WTC11 (cell line): Measurements from ENCODE around the gene SETMAR. TPM values are rescaled to one million over a fixed set of nuclear protein-coding genes. Genes with fewer than 3 reads are reported as not detected.

Source experiments
- ATAC-seq: fragments of 200-7000 bp; cut with Tn5 transposase; 2 replicates; pipeline ENCODE4 v1.10.0; 2021; ENCODE audit warnings: mild to moderate bottlenecking, moderate library complexity
- CTCF ChIA-PET: fragments of 300-600 bp; sonication (Branson Sonifier 250); formaldehyde crosslinking; loops from one replicate; lab custom pipeline; 2021; ENCODE audit warnings: antibody characterized with exemption; lab: Charles Lee
- POLR2A ChIA-PET: fragments of 350-600 bp; sonication (Branson Sonifier 250); formaldehyde crosslinking; loops from one replicate; lab custom pipeline; 2021; ENCODE audit warnings: antibody characterized with exemption; lab: Charles Lee
- DNase-seq: peaks from one replicate; pipeline ENCODE4 v3.0.0; 2021; ENCODE audit warnings: low spot score
- H3K27ac Mint-ChIP-seq: 2 replicates; pipeline ENCODE4 v1.8.0; 2021; ENCODE audit warnings: mixed read lengths
- H3K27me3 Mint-ChIP-seq: 2 replicates; pipeline ENCODE4 v1.8.0; 2021; ENCODE audit warnings: low read depth, mild to moderate bottlenecking, moderate library complexity, mixed read lengths
- H3K36me3 Mint-ChIP-seq: 2 replicates; pipeline ENCODE4 v1.8.0; 2021; ENCODE audit warnings: mixed read lengths
- H3K4me1 Mint-ChIP-seq: 2 replicates; pipeline ENCODE4 v1.8.0; 2022; ENCODE audit warnings: mixed read lengths
- H3K4me3 Mint-ChIP-seq: 2 replicates; pipeline ENCODE4 v1.8.0; 2021; ENCODE audit warnings: mild to moderate bottlenecking, moderate library complexity, mixed read lengths
- H3K9me3 Mint-ChIP-seq: 2 replicates; pipeline ENCODE4 v1.8.0; 2021; ENCODE audit warnings: mixed read lengths
- CREB1 ChIP-seq: sonication (generic); formaldehyde crosslinking; IDR thresholded peaks from 2 replicates; pipeline ENCODE4 v1.8.0; 2023; ENCODE audit warnings: mild to moderate bottlenecking, missing genetic modification reagents
- CREM ChIP-seq: sonication (generic); formaldehyde crosslinking; IDR thresholded peaks from 2 replicates; pipeline ENCODE4 v1.8.1; 2022; ENCODE audit warnings: mild to moderate bottlenecking, missing genetic modification reagents, moderate library complexity
- FOXJ3 ChIP-seq: sonication (generic); formaldehyde crosslinking; IDR thresholded peaks from 2 replicates; pipeline ENCODE4 v1.9.0; 2021; ENCODE audit warnings: missing genetic modification reagents, mild to moderate bottlenecking, borderline replicate concordance
- FOXP1 ChIP-seq: sonication (generic); formaldehyde crosslinking; IDR thresholded peaks from 2 replicates; pipeline ENCODE4 v1.8.0; 2022; ENCODE audit warnings: missing genetic modification reagents, mild to moderate bottlenecking, moderate library complexity, borderline replicate concordance
- KAT7 ChIP-seq: sonication (generic); formaldehyde crosslinking; IDR thresholded peaks from 2 replicates; pipeline ENCODE4 v1.8.1; 2023; ENCODE audit warnings: missing genetic modification reagents, mild to moderate bottlenecking, borderline replicate concordance
- MYBL2 ChIP-seq: sonication (generic); formaldehyde crosslinking; IDR thresholded peaks from 2 replicates; pipeline ENCODE4 v1.8.1; 2023; ENCODE audit warnings: mild to moderate bottlenecking, moderate library complexity, missing genetic modification reagents
- NR3C1 ChIP-seq: sonication (generic); formaldehyde crosslinking; conservative IDR thresholded peaks from 2 replicates; pipeline ENCODE4 v1.8.1; 2023; ENCODE audit warnings: low read depth, mild to moderate bottlenecking, missing genetic modification reagents
- total RNA-seq: library from RNA; stranded (reverse); gene quantifications from 3 replicates; pipeline ENCODE4 v1.2.3, GENCODE V29; 2021
- TF ChIP-seq, protein P1 (sequence below): fragments of 250-450 bp; sonication (Bioruptor Pico); IDR thresholded peaks from 2 replicates; pipeline ENCODE4 v1.9.0; 2021; ENCODE audit warnings: mild to moderate bottlenecking
- TF ChIP-seq, protein P2 (sequence below): sonication (generic); formaldehyde crosslinking; IDR thresholded peaks from 2 replicates; pipeline ENCODE4 v1.8.1; 2022; ENCODE audit warnings: missing genetic modification reagents, borderline replicate concordance
- TF ChIP-seq, protein P3 (sequence below): sonication (generic); formaldehyde crosslinking; IDR thresholded peaks from 2 replicates; pipeline ENCODE4 v1.8.1; 2022; ENCODE audit warnings: mild to moderate bottlenecking, missing genetic modification reagents, moderate library complexity, borderline replicate concordance
- TF ChIP-seq, protein P4 (sequence below): sonication (generic); formaldehyde crosslinking; IDR thresholded peaks from 2 replicates; pipeline ENCODE4 v1.8.0; 2022; ENCODE audit warnings: mild to moderate bottlenecking, missing genetic modification reagents
- TF ChIP-seq, protein P5 (sequence below): sonication (generic); formaldehyde crosslinking; conservative IDR thresholded peaks from 2 replicates; pipeline ENCODE4 v1.8.1; 2023; ENCODE audit warnings: mild to moderate bottlenecking, low read depth, missing genetic modification reagents, moderate library complexity

Gene SETMAR
- total RNA-seq, 1 experiment from 2014 or later, result 11.6 TPM

DNA sequence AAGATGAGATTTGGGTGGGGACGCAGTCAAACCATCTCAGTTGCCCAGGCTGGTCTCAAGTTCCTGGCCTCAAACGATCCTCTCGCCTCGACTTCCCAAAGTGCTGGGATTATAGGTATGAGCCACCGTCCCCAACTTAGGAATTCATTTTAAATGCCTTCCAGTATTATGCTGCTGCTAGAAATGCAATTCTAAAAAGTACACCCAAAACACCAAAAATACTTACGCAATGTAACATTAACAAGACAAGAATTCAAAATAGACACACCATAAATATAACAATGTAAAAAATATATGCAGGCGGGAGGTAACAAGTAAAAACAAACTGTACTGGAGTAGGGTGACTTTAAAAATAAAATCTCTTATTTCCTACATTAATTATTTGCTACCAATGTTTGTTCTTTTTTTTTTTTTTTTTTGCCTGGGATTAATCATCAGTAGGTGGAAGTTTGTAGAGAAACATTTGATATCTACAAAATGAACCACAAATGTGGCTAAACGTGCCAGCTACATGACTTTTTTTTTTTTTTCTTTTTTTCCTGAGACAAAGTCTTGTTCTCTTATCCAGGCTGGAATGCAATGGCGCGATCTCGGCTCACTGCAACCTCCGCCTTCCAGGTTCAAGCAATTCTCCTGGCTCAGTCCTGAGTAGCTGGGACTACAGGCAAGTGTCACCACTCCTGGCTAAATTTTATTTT, 56.8 kb downstream of the SETMAR start:
- TF ChIP-seq, protein P1, sequence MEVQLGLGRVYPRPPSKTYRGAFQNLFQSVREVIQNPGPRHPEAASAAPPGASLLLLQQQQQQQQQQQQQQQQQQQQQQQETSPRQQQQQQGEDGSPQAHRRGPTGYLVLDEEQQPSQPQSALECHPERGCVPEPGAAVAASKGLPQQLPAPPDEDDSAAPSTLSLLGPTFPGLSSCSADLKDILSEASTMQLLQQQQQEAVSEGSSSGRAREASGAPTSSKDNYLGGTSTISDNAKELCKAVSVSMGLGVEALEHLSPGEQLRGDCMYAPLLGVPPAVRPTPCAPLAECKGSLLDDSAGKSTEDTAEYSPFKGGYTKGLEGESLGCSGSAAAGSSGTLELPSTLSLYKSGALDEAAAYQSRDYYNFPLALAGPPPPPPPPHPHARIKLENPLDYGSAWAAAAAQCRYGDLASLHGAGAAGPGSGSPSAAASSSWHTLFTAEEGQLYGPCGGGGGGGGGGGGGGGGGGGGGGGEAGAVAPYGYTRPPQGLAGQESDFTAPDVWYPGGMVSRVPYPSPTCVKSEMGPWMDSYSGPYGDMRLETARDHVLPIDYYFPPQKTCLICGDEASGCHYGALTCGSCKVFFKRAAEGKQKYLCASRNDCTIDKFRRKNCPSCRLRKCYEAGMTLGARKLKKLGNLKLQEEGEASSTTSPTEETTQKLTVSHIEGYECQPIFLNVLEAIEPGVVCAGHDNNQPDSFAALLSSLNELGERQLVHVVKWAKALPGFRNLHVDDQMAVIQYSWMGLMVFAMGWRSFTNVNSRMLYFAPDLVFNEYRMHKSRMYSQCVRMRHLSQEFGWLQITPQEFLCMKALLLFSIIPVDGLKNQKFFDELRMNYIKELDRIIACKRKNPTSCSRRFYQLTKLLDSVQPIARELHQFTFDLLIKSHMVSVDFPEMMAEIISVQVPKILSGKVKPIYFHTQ (CRISPR knock-in tag), result no peak
- TF ChIP-seq, protein P2, sequence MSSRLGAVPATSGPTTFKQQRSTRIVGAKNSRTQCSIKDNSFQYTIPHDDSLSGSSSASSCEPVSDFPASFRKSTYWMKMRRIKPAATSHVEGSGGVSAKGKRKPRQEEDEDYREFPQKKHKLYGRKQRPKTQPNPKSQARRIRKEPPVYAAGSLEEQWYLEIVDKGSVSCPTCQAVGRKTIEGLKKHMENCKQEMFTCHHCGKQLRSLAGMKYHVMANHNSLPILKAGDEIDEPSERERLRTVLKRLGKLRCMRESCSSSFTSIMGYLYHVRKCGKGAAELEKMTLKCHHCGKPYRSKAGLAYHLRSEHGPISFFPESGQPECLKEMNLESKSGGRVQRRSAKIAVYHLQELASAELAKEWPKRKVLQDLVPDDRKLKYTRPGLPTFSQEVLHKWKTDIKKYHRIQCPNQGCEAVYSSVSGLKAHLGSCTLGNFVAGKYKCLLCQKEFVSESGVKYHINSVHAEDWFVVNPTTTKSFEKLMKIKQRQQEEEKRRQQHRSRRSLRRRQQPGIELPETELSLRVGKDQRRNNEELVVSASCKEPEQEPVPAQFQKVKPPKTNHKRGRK, result no peak
- TF ChIP-seq CREM (CRISPR knock-in tag), result no peak
- TF ChIP-seq NR3C1 (CRISPR knock-in tag), result no peak
- TF ChIP-seq, protein P3, sequence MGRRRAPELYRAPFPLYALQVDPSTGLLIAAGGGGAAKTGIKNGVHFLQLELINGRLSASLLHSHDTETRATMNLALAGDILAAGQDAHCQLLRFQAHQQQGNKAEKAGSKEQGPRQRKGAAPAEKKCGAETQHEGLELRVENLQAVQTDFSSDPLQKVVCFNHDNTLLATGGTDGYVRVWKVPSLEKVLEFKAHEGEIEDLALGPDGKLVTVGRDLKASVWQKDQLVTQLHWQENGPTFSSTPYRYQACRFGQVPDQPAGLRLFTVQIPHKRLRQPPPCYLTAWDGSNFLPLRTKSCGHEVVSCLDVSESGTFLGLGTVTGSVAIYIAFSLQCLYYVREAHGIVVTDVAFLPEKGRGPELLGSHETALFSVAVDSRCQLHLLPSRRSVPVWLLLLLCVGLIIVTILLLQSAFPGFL, result no peak
- TF ChIP-seq MYBL2 (CRISPR knock-in tag), result no peak
- TF ChIP-seq FOXP1 (CRISPR knock-in tag), result no peak
- no peak for TF ChIP-seq KAT7 (CRISPR knock-in tag)
- TF ChIP-seq, protein P4, sequence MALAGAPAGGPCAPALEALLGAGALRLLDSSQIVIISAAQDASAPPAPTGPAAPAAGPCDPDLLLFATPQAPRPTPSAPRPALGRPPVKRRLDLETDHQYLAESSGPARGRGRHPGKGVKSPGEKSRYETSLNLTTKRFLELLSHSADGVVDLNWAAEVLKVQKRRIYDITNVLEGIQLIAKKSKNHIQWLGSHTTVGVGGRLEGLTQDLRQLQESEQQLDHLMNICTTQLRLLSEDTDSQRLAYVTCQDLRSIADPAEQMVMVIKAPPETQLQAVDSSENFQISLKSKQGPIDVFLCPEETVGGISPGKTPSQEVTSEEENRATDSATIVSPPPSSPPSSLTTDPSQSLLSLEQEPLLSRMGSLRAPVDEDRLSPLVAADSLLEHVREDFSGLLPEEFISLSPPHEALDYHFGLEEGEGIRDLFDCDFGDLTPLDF (CRISPR knock-in tag), result no peak
- POLR2A ChIA-PET, result no interaction called here
- no peaks in the 10 kb centered on the region for H3K9me3 Mint-ChIP-seq
- no peak overlapping the region for H3K27ac Mint-ChIP-seq
- H3K27me3 Mint-ChIP-seq, result no peaks in the 10 kb centered on the region
- no peaks in the 10 kb centered on the region for H3K4me1 Mint-ChIP-seq
- ATAC-seq, result no peak
- no peak overlapping the region for H3K4me3 Mint-ChIP-seq
- H3K36me3 Mint-ChIP-seq, result no peaks in the 10 kb centered on the region
- no peak for DNase-seq
- CTCF ChIA-PET, result interaction anchor here (2.5 kb wide), 1 partner anchor 9 kb away, joined by 13 read pairs; no protein-coding TSS in a partner anchor

DNA sequence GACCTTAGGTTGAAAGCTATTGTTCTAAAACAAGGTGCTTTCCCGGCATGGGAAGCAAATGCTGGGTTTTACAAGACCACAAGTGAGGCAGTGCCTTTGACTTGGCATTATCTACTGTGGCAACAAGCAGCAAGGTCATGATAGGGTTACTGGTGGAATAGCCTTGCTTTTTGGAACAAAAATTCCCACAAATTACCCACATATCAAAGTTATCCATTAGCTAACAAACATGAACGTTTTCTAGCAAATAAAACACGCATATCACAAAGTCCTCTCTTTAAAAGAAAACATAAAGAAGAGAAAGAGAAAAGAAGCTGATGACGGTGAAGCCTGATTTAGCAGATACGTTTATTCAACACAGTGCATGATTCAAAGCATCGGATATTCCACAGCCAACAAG, 57.6 kb downstream of the SETMAR start:
- H3K4me3 Mint-ChIP-seq, result no peak overlapping the region
- H3K27me3 Mint-ChIP-seq, result no peaks in the 10 kb centered on the region
- TF ChIP-seq FOXJ3 (CRISPR knock-in tag) (no peak), CREB1 (CRISPR knock-in tag) (no peak)
- TF ChIP-seq, protein P3, result no peak
- TF ChIP-seq, protein P5, sequence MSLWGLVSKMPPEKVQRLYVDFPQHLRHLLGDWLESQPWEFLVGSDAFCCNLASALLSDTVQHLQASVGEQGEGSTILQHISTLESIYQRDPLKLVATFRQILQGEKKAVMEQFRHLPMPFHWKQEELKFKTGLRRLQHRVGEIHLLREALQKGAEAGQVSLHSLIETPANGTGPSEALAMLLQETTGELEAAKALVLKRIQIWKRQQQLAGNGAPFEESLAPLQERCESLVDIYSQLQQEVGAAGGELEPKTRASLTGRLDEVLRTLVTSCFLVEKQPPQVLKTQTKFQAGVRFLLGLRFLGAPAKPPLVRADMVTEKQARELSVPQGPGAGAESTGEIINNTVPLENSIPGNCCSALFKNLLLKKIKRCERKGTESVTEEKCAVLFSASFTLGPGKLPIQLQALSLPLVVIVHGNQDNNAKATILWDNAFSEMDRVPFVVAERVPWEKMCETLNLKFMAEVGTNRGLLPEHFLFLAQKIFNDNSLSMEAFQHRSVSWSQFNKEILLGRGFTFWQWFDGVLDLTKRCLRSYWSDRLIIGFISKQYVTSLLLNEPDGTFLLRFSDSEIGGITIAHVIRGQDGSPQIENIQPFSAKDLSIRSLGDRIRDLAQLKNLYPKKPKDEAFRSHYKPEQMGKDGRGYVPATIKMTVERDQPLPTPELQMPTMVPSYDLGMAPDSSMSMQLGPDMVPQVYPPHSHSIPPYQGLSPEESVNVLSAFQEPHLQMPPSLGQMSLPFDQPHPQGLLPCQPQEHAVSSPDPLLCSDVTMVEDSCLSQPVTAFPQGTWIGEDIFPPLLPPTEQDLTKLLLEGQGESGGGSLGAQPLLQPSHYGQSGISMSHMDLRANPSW (CRISPR knock-in tag), result no peak
- DNase-seq (no peak), ATAC-seq (no peak)
- ChIA-PET CTCF (interaction anchor here (2.5 kb wide), 1 partner anchor 10 kb away, joined by 13 read pairs; no protein-coding TSS in a partner anchor), POLR2A (no interaction called here)
- H3K4me1 Mint-ChIP-seq, result no peaks in the 10 kb centered on the region
- no peaks in the 10 kb centered on the region for H3K36me3 Mint-ChIP-seq
- no peak overlapping the region for H3K27ac Mint-ChIP-seq
- H3K9me3 Mint-ChIP-seq, result no peaks in the 10 kb centered on the region
